H1 (cell line): ENCODE results near the gene ROR1.

Experiments used
- CEBPB ChIP-seq: IDR thresholded peaks from 2 replicates; pipeline ENCODE4 v1.6.1; 2012; ENCODE audit warnings: low read depth, low read length
- EP300 ChIP-seq, 2 experiments: IDR thresholded peaks; 1 replicate in 1 of 2; 2 replicates in 1 of 2; pipeline ENCODE4 v1.6.1; 2011 to 2012; ENCODE audit warnings: low read depth in 2 of 2, low read length in 2 of 2, mild to moderate bottlenecking in 2 of 2, borderline replicate concordance in 1 of 2, inconsistent platforms in 1 of 2, moderate library complexity in 1 of 2
- EZH2 ChIP-seq: fragments of 200-600 bp; sonication (generic); IDR thresholded peaks from 2 replicates; pipeline ENCODE4 v1.7.1; 2012; ENCODE audit warnings: low read depth, mild to moderate bottlenecking, moderate library complexity, low read length, inconsistent platforms; ENCODE audit not compliant: severe bottlenecking
- JUN ChIP-seq: IDR thresholded peaks from 2 replicates; pipeline ENCODE4 v1.6.1; 2011; ENCODE audit warnings: low read depth, mild to moderate bottlenecking, improper control_type of control experiment, low read length
- POLR2A ChIP-seq, 2 experiments: IDR thresholded peaks; 1 replicate in 1 of 2; 2 replicates in 1 of 2; pipeline ENCODE4 v1.6.1; 2011; ENCODE audit warnings: low read depth in 2 of 2, low read length in 2 of 2, mild to moderate bottlenecking in 2 of 2; ENCODE audit errors: control extremely low read depth in 1 of 2
- TAF1 ChIP-seq: IDR thresholded peaks from 2 replicates; pipeline ENCODE4 v1.6.1; 2011; ENCODE audit warnings: mild to moderate bottlenecking, low read depth, low read length
- TCF12 ChIP-seq: IDR thresholded peaks from 2 replicates; pipeline ENCODE4 v1.6.1; 2011; ENCODE audit warnings: low read depth, mild to moderate bottlenecking, low read length
- YY1 ChIP-seq: IDR thresholded peaks from 2 replicates; pipeline ENCODE4 v1.6.1; 2011; ENCODE audit warnings: low read depth, mild to moderate bottlenecking, low read length
- TF ChIP-seq, protein P1 (sequence below), 3 experiments: IDR thresholded peaks; 1 replicate in 2 of 3; 2 replicates in 1 of 3; pipeline versions ENCODE4 v1.5.1 to v1.6.1; 2011; ENCODE audit warnings: low read length in 3 of 3, mild to moderate bottlenecking in 3 of 3, inconsistent platforms in 2 of 3, low read depth in 1 of 3, moderate library complexity in 1 of 3; ENCODE audit not compliant: insufficient read depth in 1 of 3; ENCODE audit errors: control extremely low read depth in 1 of 3
- TF ChIP-seq, protein P2 (sequence below): IDR thresholded peaks from 2 replicates; pipeline ENCODE4 v1.6.1; 2011; ENCODE audit warnings: low read length, improper control_type of control experiment

DNA sequence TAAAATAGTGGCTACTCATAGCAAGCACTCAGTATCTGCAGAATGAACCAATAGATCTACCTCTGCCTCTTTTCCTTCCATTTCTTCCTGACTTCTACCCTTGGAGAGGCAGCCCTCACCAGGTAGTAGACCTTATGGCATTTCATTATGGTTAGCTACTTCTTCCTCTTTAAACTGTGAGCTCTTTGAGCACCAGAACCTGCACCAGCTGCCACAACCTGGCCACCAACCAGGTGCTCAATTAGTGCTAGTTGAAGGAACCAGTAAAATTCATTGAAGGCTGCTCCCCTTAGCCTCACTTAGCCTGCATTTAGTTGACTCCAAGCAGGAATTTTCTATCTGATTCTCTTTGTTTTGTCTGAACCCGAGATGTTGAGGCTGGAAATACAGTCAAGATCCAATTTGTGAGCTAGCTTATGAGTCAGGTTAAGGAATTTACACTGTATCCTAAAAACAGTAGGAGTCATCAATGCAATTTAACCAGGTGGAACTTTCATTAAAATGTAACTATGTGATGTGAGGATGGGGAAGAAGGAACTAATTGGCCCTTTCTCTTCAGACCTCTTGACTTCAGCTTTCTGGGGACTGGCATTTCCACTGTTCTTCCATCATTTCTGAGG, 348.1 kb downstream of the ROR1 start:
- TF ChIP-seq, protein P1, sequence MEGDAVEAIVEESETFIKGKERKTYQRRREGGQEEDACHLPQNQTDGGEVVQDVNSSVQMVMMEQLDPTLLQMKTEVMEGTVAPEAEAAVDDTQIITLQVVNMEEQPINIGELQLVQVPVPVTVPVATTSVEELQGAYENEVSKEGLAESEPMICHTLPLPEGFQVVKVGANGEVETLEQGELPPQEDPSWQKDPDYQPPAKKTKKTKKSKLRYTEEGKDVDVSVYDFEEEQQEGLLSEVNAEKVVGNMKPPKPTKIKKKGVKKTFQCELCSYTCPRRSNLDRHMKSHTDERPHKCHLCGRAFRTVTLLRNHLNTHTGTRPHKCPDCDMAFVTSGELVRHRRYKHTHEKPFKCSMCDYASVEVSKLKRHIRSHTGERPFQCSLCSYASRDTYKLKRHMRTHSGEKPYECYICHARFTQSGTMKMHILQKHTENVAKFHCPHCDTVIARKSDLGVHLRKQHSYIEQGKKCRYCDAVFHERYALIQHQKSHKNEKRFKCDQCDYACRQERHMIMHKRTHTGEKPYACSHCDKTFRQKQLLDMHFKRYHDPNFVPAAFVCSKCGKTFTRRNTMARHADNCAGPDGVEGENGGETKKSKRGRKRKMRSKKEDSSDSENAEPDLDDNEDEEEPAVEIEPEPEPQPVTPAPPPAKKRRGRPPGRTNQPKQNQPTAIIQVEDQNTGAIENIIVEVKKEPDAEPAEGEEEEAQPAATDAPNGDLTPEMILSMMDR (IDR thresholded peaks at IDR 0.05; ENCODE audit: control extremely low read depth in 1 of 3, insufficient read depth in 1 of 3, low read depth in 1 of 3, low read length in 3 of 3), result no peak
- TF ChIP-seq TAF1, result no peak
- no peak for TF ChIP-seq POLR2A (IDR thresholded peaks at IDR 0.05; ENCODE audit: control extremely low read depth in 1 of 2, low read depth in 2 of 2, low read length in 2 of 2)
- TF ChIP-seq TCF12, result no peak
- no peak for TF ChIP-seq EP300 (IDR thresholded peaks at IDR 0.05; ENCODE audit: borderline replicate concordance in 1 of 2, low read depth in 2 of 2, low read length in 2 of 2)
- no peak for TF ChIP-seq EZH2
- no peak for TF ChIP-seq YY1
- no peak for TF ChIP-seq JUN
- no peak for TF ChIP-seq CEBPB
- TF ChIP-seq, protein P2, sequence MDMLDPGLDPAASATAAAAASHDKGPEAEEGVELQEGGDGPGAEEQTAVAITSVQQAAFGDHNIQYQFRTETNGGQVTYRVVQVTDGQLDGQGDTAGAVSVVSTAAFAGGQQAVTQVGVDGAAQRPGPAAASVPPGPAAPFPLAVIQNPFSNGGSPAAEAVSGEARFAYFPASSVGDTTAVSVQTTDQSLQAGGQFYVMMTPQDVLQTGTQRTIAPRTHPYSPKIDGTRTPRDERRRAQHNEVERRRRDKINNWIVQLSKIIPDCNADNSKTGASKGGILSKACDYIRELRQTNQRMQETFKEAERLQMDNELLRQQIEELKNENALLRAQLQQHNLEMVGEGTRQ, result no peak
